ENCODE measurements around the gene GADD45A.
"Not testable (repeated sequence)": the region's sequence is repeated elsewhere in the genome, so short reads cannot be mapped to it uniquely, and the experiment has no call there.

The GADD45A gene

GRCh38 chr1:67662884-67663283, 22.1 kb upstream of the GADD45A start:
- no peak for DNase-seq
- TF ChIP-seq, protein P1, sequence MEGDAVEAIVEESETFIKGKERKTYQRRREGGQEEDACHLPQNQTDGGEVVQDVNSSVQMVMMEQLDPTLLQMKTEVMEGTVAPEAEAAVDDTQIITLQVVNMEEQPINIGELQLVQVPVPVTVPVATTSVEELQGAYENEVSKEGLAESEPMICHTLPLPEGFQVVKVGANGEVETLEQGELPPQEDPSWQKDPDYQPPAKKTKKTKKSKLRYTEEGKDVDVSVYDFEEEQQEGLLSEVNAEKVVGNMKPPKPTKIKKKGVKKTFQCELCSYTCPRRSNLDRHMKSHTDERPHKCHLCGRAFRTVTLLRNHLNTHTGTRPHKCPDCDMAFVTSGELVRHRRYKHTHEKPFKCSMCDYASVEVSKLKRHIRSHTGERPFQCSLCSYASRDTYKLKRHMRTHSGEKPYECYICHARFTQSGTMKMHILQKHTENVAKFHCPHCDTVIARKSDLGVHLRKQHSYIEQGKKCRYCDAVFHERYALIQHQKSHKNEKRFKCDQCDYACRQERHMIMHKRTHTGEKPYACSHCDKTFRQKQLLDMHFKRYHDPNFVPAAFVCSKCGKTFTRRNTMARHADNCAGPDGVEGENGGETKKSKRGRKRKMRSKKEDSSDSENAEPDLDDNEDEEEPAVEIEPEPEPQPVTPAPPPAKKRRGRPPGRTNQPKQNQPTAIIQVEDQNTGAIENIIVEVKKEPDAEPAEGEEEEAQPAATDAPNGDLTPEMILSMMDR (IDR thresholded peaks at IDR 0.05; ENCODE audit: low read depth, low read length, missing control alignments), result no peak
- in situ Hi-C loops (cut with HindIII; ENCODE audit: low pct_ligation_motif_present, low sequenced_read_pairs), result no loop called here

DNA sequence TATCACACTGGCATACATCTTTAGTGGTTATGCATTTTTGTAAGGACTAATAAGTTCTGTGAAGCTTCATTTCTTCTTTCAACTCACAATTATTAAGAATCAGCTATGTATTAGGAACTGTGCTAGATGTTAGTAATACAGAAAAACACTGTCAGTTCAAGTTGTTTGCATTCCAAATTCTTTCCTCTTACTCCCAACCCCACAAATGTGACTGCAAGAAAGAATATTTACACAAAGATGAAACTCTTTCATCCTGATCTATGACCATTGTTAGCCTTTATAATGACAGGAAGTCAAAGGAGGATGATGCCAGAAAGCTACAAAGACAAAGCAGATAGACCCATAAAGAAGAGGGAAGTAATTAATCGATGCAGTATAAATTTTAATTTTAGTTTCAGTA, 21.0 kb upstream of the GADD45A start:
- in situ Hi-C loops (cut with HindIII; ENCODE audit: low pct_ligation_motif_present, low sequenced_read_pairs), result no loop called here
- no peak for DNase-seq
- no peak overlapping the region for H3K4me3 ChIP-seq (ENCODE audit: low read depth, low read length)

More at GRCh38 chr1:67662884-67663283, 22.1 kb upstream of the GADD45A start:
- Histone ChIP-seq H3K4me3 (ENCODE audit: low read depth, low read length) (no peak overlapping the region), H3K27ac (no peak overlapping the region), H3K27me3 (replicated peaks) (no peaks in the 10 kb centered on the region), H3K36me3 (replicated peaks) (no peaks in the 10 kb centered on the region)

GRCh38 chr1:67665307-67665706, 19.7 kb upstream of the GADD45A start:
- H3K27me3 ChIP-seq (replicated peaks); DNase-seq; H3K4me3 ChIP-seq (ENCODE audit: low read depth, low read length); in situ Hi-C loops (cut with HindIII; ENCODE audit: low pct_ligation_motif_present, low sequenced_read_pairs); H3K27ac ChIP-seq; H3K36me3 ChIP-seq (replicated peaks): not testable (repeated sequence)

More for the DNA sequence above, 21.0 kb upstream of the GADD45A start:
- no peaks in the 10 kb centered on the region for H3K27me3 ChIP-seq (replicated peaks)
- TF ChIP-seq, protein P1 (IDR thresholded peaks at IDR 0.05; ENCODE audit: low read depth, low read length, missing control alignments), result no peak
- H3K36me3 ChIP-seq (replicated peaks), result no peaks in the 10 kb centered on the region
- no peak overlapping the region for H3K27ac ChIP-seq

DNA sequence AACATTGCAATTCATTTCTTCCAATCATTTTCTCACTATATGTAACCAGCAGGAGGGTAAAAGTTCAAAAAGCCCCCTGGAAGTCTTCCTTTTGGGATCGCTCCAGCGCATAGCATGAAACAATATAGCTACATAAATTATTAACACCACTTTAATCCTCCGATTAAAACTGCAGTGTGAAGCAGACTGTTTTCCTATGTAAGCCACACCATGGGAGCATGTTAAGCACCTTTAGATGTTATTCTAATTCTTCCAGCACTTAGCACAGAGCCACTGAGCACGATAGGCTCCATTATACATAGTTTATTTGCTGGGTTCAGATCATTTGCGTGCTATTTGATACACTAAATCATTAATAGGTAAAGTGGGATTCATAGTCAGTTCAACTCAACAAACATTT, 18.4 kb upstream of the GADD45A start:
- Histone ChIP-seq H3K27ac (no peak overlapping the region), H3K36me3 (replicated peaks) (no peaks in the 10 kb centered on the region), H3K4me3 (ENCODE audit: low read depth, low read length) (no peak overlapping the region), H3K27me3 (replicated peaks) (no peaks in the 10 kb centered on the region)
- DNase-seq, result no peak
- TF ChIP-seq, protein P1 (IDR thresholded peaks at IDR 0.05; ENCODE audit: low read depth, low read length, missing control alignments), result no peak
- in situ Hi-C loops (cut with HindIII; ENCODE audit: low pct_ligation_motif_present, low sequenced_read_pairs), result no loop called here

DNA sequence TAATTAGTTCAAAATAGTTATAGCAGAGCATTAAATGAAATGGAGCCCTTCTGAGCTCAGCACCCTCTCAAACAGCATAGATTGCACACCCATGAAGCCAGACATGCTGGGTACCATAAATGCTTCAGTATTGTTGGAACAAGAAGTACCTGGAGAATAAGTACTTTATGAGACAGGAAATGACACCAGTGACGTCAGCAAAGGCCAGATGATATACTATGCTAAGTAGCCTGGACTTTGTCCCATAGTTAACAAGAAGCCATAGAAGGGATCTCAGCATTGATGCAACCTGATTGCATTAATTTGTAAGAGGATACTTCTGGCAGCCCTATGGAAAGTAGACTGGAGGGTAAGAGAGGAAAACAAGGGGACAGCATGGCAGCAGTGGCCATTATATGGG, 16.3 kb upstream of the GADD45A start:
- in situ Hi-C loops (cut with HindIII; ENCODE audit: low pct_ligation_motif_present, low sequenced_read_pairs), result no loop called here
- no peak overlapping the region for H3K27ac ChIP-seq
- no peak overlapping the region for H3K4me3 ChIP-seq (ENCODE audit: low read depth, low read length)
- no peak for DNase-seq
- H3K36me3 ChIP-seq (replicated peaks), result no peaks in the 10 kb centered on the region
- H3K27me3 ChIP-seq (replicated peaks), result no peaks in the 10 kb centered on the region
- TF ChIP-seq, protein P1 (IDR thresholded peaks at IDR 0.05; ENCODE audit: low read depth, low read length, missing control alignments), result no peak

DNA sequence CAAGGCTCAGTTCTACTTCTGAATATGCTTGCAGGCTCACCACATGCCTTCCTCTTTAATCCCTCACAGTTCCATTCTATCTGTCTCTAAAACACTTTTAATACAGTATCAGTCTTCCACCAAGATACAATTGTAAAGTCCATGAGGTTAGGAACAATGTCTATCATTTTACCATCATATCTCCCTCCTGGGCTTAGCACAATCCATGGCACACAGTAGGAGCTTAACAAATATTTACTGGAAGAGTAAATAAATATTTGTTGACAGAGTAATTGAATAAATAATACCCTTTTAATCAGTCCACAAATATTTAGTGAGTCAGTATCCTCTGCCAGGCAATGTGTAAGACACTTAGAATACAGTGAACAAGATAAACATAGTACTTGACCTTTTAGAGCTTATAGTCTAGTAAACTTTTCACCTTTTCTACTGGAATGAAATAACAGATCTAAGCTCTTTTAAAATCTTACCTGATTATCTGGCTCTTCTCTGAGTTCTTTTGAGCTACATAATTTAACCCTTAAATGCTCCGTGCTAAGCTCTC, 12.7 kb upstream of the GADD45A start:
- H3K36me3 ChIP-seq (replicated peaks), result no peaks in the 10 kb centered on the region
- no peak overlapping the region for H3K27ac ChIP-seq
- DNase-seq, result no peak
- no peak overlapping the region for H3K4me3 ChIP-seq (ENCODE audit: low read depth, low read length)
- no peaks in the 10 kb centered on the region for H3K27me3 ChIP-seq (replicated peaks)
- TF ChIP-seq, protein P1 (IDR thresholded peaks at IDR 0.05; ENCODE audit: low read depth, low read length, missing control alignments), result no peak
- in situ Hi-C loops (cut with HindIII; ENCODE audit: low pct_ligation_motif_present, low sequenced_read_pairs), result no loop called here

All from brain microvascular endothelial cell (primary cell).